Tibial artery (tissue), 4 donors: ENCODE measurements around the gene PRM1.

Experiments
- DNase-seq, 2 donors: peaks; one replicate each; pipeline ENCODE4 v3.0.0-alpha.2; 2019
- H3K27ac ChIP-seq, 2 donors: fragments of 200-600 bp; sonication (generic) in 1 of 2; 1 replicate in 1 of 2; 2 replicates in 1 of 2; pipeline ENCODE4 v1.5.1; 2018 to 2019; ENCODE audit warnings: mild to moderate bottlenecking in 1 of 2
- H3K27me3 ChIP-seq, 2 donors: fragments of 200-600 bp; sonication (generic) in 1 of 2; one replicate each; pipeline versions ENCODE4 v1.5.1 to v1.6.0; 2016 to 2019
- H3K36me3 ChIP-seq, 3 donors: fragments of 200-600 bp; sonication (generic) in 2 of 3; one replicate each; pipeline ENCODE4 v1.5.1; 2016 to 2019; ENCODE audit warnings: mild to moderate bottlenecking in 2 of 3
- H3K4me1 ChIP-seq, 4 donors: fragments of 200-600 bp; sonication (generic) in 2 of 4; 1 replicate in 3 of 4; 2 replicates in 1 of 4; pipeline ENCODE4 v1.5.1; 2016 to 2019
- H3K4me3 ChIP-seq, 2 donors: fragments of 200-600 bp; sonication (generic) in 1 of 2; 1 replicate in 1 of 2; 2 replicates in 1 of 2; pipeline ENCODE4 v1.5.1; 2018 to 2019; ENCODE audit warnings: mild to moderate bottlenecking in 2 of 2
- H3K9me3 ChIP-seq, 3 donors: fragments of 200-600 bp; sonication (generic) in 1 of 3; one replicate each; pipeline ENCODE4 v1.5.1; 2016 to 2019
- intact Hi-C: fragments of 100-400 bp; cut with DNase I; formaldehyde crosslinking; loops from one replicate; pipeline ENCODE4 v1.15.0; 2023; ENCODE audit warnings: low total_unique reads
- TF ChIP-seq, protein P1 (sequence below), 2 experiments: fragments of 200-600 bp in 1 of 2; fragments of 450-650 bp in 1 of 2; IDR thresholded peaks; one replicate each; pipeline ENCODE4 v1.5.1; 2017 to 2019; ENCODE audit warnings: antibody characterized with exemption in 2 of 2, mild to moderate bottlenecking in 1 of 2, moderate library complexity in 1 of 2

PRM1 gene

DNA sequence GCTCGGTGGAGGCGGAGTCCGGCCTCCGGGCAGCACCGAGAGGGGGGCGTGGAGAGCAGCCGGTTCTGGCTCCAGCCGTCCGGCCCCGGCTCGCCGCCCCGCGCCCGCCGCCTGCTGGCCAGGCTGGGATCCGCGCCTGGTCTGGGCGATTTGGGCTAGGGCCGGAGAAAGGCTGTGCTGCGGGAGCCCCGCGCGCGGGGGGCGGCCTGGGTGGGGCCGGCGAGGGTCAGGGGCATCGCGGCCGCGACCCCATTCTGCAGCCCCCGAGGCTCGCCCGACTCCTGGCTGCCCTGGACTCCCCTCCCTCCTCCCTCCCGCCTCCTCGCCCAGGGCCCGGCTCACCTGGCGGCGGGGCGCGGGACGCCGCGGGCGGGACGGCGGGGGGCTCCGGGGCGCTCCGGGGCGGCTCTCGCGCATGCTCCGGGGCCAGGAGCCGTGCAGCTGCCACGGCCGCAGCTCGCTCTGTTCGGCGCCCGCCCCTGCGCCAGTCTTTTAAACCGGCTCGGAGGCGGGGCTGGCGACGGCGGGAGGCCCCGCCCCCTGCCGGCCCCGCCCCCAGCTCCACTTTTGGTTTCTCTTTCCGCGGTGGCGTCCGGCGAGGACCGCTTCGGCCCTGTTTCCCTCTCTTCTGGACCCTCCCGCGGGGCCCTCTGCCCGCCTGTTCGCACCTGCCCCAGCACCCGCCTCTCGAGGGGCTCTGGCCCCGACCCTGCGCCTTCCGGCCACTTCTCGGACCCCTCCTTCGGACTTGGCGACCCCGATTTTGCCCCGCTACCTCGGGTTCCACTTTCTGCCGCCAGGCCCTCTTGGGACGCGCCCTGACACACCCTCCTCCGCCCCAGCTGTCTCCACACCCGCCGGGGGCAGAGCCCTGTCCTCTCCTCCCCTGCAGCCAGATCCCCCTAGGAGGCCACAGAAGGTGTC lies 25.1 kb downstream of the PRM1 start, which contains the start of gene SOCS1:
Gene SOCS1 (minus strand): TSS at position 468 of the 924 bp plus-strand sequence. CDS start 726 bp downstream, outside the sequence.
- Histone ChIP-seq H3K4me3 (peak within 1 kb of the TSS; percentile 73 to 81), H3K4me1 (peaks cover 0 to 52% (median 36%) of the 10 kb centered on the region in 4 donors)
- intact Hi-C loops: loop anchor here (2.0 to 5.0 kb wide), 2 partner anchors 285 to 526 kb away; no protein-coding TSS in a partner anchor

DNA sequence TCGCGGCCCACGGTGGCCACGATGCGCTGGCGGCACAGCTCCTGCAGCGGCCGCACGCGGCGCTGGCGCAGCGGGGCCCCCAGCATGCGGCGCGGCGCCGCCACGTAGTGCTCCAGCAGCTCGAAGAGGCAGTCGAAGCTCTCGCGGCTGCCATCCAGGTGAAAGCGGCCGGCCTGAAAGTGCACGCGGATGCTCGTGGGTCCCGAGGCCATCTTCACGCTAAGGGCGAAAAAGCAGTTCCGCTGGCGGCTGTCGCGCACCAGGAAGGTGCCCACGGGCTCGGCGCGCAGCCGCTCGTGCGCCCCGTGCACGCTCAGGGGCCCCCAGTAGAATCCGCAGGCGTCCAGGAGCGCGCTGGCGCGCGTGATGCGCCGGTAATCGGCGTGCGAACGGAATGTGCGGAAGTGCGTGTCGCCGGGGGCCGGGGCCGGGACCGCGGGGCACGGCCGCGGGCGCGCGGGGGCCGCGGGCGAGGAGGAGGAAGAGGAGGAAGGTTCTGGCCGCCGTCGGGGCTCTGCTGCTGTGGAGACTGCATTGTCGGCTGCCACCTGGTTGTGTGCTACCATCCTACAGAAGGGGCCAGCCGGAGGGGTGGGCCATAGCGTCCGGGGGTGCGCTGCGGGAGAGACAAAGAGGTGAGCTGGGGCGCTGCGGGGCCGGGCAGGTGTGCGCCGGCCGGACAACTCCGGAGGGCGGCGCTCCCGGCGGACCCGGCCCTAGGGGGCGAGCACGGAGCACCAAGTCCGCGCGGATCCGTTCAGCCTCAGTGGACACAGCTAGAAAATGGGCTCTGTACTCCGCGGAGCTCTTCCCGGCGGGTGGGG lies 26.0 kb downstream of the PRM1 start:
- H3K4me1 ChIP-seq: peaks cover 0 to 52% (median 36%) of the 10 kb centered on the region in 4 donors
- intact Hi-C loops: loop anchor here (5.0 kb wide), 1 partner anchor 527 kb away; no protein-coding TSS in a partner anchor
- H3K9me3 ChIP-seq: no peaks in the 10 kb centered on the region
- TF ChIP-seq, protein P1, sequence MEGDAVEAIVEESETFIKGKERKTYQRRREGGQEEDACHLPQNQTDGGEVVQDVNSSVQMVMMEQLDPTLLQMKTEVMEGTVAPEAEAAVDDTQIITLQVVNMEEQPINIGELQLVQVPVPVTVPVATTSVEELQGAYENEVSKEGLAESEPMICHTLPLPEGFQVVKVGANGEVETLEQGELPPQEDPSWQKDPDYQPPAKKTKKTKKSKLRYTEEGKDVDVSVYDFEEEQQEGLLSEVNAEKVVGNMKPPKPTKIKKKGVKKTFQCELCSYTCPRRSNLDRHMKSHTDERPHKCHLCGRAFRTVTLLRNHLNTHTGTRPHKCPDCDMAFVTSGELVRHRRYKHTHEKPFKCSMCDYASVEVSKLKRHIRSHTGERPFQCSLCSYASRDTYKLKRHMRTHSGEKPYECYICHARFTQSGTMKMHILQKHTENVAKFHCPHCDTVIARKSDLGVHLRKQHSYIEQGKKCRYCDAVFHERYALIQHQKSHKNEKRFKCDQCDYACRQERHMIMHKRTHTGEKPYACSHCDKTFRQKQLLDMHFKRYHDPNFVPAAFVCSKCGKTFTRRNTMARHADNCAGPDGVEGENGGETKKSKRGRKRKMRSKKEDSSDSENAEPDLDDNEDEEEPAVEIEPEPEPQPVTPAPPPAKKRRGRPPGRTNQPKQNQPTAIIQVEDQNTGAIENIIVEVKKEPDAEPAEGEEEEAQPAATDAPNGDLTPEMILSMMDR (IDR thresholded peaks at IDR 0.05): peak in 1 of 2 experiments; percentile 14
- H3K4me3 ChIP-seq: peak overlapping the region; percentile 73 to 81
- no peaks in the 10 kb centered on the region for H3K36me3 ChIP-seq
- no peaks in the 10 kb centered on the region for H3K27me3 ChIP-seq
- peak overlapping the region; percentile 93 to 96 for H3K27ac ChIP-seq
- DNase-seq: peak; percentile 31 to 74

More for the DNA sequence above, 25.1 kb downstream of the PRM1 start, which contains the start of gene SOCS1:
- peak; percentile 74 to 91 for DNase-seq
- TF ChIP-seq, protein P1 (IDR thresholded peaks at IDR 0.05): peak; percentile 90 to 96
- Histone ChIP-seq H3K27me3 (no peaks in the 10 kb centered on the region), H3K27ac (peak within 1 kb of the TSS; percentile 93 to 96), H3K9me3 (no peaks in the 10 kb centered on the region), H3K36me3 (no peaks in the 10 kb centered on the region)

DNA sequence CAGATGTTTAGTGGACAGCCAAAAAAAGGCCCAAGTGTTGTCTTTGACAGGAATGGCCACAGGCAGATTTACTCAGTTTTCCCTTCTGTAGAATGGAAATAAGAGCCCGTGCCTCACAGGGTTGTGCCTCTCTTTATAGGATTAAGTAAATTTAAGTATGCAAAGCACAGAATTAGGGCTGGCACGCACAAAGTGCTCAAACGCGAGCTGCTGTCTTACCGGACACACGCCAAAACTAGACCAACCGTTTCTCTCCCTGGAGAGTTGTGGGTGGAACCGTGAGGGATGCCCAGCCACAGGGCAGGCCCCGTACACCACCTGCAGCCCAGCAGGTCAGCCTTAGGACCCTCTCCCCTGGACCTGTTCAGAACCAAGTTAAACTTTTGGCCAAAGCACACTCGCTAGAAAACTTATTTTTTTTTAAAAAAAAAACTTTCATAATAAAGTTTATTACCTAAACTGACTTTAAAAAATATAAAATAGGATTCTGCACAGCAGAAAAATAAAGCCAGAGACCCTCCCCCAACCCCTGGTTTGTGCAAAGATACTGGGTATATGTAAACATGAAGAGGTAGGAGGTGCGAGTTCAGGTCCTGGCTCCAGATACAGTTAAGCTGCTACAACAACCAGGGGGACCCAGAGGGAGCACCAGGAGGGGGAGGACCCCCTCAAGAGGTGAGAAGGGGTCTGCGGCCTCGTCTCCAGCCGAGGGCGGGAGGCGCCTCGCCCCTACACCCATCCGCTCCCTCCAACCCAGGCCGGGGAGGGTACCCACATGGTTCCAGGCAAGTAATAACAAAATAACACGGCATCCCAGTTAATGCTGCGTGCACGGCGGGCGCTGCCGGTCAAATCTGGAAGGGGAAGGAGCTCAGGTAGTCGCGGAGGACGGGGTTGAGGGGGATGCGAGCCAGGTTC lies 26.9 kb downstream of the PRM1 start:
- Histone ChIP-seq H3K27ac (peak overlapping the region; percentile 93 to 96), H3K9me3 (no peaks in the 10 kb centered on the region), H3K27me3 (no peaks in the 10 kb centered on the region), H3K4me1 (peaks cover 0 to 45% (median 33%) of the 10 kb centered on the region in 4 donors), H3K36me3 (no peaks in the 10 kb centered on the region), H3K4me3 (peak overlapping the region; percentile 73 to 81)
- TF ChIP-seq, protein P1 (IDR thresholded peaks at IDR 0.05): no peak
- DNase-seq: no peak
- intact Hi-C loops: no loop called here

DNA sequence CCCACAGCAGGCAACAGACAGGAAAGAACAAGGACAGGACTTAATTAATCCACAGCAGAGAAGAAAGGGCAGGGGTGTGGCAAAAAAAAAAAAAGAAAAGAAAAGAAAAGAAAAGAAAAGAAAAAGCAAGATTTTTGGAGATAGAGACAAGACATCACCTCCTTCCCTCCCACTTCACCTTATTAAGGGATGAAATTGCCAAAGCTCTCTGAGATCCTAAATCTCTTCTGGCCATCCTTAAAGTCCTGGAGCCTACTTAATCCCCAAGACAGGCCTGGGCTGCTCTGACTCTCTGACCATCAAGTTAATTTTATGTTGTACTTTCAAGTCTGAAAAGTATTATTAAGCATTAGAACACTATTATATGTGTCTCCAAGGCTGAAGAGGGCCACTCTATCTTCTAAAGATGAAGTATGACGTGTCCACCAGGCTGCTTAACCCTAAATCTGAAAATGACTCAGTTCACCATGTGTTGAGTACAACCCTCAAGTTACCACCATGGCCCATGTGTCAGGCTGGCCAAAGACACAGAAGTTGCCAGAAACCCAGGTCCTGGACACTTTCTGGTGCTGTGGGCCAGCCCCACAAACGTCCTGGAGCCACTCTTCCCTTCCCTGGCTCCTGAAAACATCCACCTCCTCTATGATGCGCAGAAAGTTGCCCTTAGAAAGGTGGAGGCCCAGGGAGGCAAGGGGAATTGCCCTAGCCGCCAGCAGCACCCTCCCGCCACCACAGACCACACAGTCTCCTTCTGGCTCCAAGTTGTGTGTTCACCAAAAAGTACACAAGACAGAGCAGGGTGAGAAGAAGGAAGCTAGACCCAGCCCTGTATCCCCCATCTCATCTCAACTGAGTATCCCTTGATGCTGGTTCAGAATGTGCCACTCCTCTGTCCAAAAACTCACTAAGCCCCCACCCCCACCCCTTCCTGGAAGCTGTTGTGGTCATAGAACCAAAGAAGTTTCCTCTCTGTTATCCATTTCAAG lies 27.8 kb downstream of the PRM1 start:
- intact Hi-C loops: no loop called here
- Histone ChIP-seq H3K4me3 (no peak overlapping the region), H3K27me3 (no peaks in the 10 kb centered on the region), H3K4me1 (peaks cover 0 to 35% (median 24%) of the 10 kb centered on the region in 4 donors), H3K27ac (no peak overlapping the region), H3K36me3 (no peaks in the 10 kb centered on the region), H3K9me3 (no peaks in the 10 kb centered on the region)
- no peak for DNase-seq
- TF ChIP-seq, protein P1 (IDR thresholded peaks at IDR 0.05): no peak
